ENCODE measurements around the gene HMCN1. TPM values are rescaled to one million over a fixed set of nuclear protein-coding genes. Genes with fewer than 3 reads are reported as not detected.
"Not testable (repeated sequence)": the region's sequence is repeated elsewhere in the genome, so short reads cannot be mapped to it uniquely, and the experiment has no call there.

The HMCN1 gene
- total RNA-seq, 1 donor from 2014 or later = 1.9 TPM

GRCh38 chr1:185857442-185857841 lies 123.3 kb downstream of the HMCN1 start:
- peak; percentile 68 for ATAC-seq

- no peak for ATAC-seq
Measured at GRCh38 chr1:185860311-185860710, 126.1 kb downstream of the HMCN1 start.

DNA sequence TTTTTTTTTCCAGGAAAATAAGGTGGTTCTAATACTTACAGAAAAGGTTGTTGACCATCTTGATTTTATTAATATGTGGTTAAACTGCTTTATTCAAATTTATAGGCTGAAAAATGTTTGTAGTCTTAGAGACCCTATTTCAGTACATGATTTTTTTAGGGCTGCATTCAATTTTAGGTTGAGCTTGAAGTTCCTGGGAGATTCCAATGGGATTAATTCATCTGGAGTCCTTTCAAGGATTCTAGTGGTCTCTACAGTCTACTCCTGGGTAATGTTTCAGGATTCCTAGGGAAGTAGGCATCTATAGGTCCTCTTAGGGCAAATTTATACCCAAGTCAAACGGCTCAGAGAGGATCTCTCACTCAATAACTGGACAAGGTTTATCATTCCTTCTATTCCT lies 126.7 kb downstream of the HMCN1 start:
- no peak for ATAC-seq

DNA sequence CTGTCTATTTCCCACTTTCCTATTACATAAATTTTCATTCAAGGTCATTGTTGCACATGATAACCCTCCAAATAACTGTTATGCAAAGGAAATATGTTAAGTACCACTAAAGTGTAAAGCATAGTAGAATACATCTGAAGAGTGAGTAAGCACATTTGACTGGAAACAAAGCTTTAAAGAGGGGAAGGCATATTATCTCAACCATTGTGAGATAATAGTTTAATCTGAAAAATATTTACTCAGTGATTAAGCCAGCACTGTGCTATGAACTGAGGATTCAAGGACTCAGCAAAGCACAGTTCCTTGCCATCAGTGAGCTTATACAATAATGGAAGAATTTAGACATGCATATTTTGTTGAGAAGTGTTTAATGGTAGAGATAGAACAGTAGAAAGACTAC lies 127.4 kb downstream of the HMCN1 start:
- peak; percentile 13 for ATAC-seq

GRCh38 chr1:185862235-185862634 lies 128.0 kb downstream of the HMCN1 start:
- ATAC-seq = no peak

GRCh38 chr1:185864331-185864730 lies 130.1 kb downstream of the HMCN1 start:
- ATAC-seq = no peak

DNA sequence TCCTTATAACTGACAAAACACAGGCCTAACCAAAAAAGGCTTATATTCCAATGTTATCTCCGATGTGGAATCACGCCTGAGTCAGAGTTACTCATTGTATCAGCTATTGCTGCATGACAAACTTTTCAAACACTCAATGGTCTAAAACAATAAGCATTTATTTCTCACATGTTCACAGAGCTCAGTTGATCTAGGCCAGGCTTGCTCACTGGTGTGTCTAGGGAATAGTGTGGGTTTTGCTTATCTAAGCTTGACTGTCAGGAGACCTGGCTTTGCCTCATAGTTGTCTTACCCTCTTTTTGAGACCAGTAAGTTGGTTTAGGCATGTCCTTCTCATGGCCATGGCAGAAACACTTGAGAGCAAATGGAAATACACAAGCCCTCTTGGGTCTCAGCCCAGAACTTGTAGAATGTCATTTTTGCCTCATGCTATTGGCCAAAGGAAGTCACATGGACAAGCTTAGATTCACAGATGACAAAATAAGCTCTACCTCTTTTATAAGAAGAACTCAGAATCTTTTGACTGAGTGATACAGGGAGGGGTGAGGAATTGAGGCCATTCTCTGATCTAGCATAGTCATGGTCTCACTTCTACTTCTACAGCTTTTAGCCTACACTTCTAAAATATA lies 130.8 kb downstream of the HMCN1 start:
- peak; percentile 54 for ATAC-seq

GRCh38 chr1:185869590-185869989 lies 135.4 kb downstream of the HMCN1 start:
- no peak for ATAC-seq

- ATAC-seq = no peak
Measured at GRCh38 chr1:185871627-185872150, 137.5 kb downstream of the HMCN1 start.

- ATAC-seq = no peak
Measured at GRCh38 chr1:185874246-185874645, 140.1 kb downstream of the HMCN1 start.

DNA sequence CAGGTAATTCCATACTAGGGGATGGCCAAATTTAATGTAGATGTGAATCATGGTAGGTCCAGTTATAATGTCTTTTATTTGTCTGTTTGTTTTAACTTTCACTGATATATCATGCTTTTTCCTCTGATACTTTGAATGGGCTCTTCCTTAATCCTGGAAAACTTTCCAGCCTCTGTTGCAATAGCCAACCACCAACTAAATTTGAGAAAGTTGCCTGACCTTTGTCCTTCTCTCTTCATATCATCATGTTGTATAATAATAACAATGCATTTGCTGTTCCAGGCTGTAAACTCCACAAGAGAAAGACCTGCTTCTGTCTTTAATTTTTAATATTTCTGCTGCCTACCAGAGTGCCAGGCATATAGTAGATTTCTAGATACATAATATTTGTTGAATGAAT lies 146.1 kb downstream of the HMCN1 start:
- ATAC-seq = no peak

DNA sequence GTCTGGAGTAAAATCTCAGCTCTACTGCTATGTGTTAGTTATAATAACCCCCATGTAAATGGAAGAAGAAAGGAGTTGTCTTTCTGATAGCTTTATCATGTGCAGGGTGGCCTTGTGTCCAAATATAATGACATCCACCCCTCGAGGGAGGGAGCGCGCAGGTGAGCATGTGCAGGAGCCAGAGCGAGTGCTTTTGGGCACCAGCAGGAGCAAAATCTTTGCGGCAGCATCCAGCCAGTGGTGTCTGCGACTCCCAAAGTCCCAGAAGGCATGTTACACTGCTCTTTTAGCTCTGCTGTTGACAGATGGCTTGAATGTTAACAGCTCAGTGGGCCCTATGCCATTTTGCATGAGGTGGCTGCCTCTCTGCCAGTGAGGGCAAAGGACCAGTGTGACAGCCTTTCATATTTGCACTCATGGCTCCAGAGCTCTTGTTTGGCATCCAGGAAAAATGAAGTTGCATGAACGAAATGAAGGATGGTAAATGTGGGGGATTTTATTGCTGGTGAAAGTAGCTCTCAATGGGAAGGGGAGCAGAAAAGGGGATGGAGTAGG lies 146.7 kb downstream of the HMCN1 start:
- no peak for ATAC-seq

DNA sequence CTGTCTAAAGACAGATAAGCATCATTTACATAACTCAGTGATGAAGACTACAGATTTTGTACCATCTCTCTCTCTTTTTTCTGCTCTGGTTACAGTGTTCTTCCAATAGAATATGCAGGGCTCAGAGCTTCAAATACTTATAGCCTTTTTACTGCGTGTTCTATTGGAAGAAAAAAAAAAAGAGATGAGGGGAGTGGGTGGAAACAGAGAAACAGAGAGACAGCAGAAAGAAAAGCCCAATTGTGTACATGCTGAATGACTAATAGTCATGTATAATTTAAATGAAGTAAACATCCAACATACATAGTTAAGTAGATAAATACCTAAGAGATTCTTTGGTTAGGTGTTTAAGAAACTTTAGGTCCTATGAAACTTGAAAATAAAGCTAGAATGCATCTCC lies 151.9 kb downstream of the HMCN1 start:
- ATAC-seq = no peak

GRCh38 chr1:185886671-185887070 lies 152.5 kb downstream of the HMCN1 start:
- no peak for ATAC-seq

- ATAC-seq = not testable (repeated sequence)
Measured at GRCh38 chr1:185892831-185893403, 158.7 kb downstream of the HMCN1 start.

GRCh38 chr1:185894791-185895190 lies 160.6 kb downstream of the HMCN1 start:
- no peak for ATAC-seq

DNA sequence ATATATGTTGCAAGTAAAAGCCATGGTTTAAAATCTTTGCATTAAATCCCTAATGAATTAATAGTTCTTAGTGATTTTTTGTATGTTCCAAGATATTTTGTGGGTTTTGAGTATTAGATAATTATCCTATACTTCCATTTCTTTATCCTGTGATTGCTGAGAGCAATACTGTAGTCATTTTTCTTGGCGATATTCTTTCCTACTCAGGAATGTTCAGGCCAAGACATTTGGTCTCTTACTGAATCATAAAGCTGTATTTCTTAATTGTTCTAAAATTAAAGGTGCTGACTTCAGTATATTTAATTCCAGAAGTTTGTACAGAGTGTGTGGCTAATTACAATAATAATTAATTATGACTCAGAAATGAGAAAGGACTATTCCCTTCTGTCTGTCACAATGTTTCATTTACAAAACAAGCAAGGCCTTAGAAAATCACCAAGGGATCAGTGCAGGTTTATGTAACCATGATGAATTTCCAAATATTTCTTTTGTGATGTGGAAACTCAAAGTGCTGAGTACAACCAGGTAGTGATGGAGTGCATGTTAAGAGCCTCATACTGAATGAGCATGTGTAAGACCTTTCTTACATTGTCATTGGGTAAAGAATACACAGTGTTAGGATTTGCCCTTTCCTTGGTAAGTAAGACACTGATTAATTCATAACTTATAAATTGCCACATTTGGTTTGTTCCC lies 161.2 kb downstream of the HMCN1 start:
- peak; percentile 69 for ATAC-seq

DNA sequence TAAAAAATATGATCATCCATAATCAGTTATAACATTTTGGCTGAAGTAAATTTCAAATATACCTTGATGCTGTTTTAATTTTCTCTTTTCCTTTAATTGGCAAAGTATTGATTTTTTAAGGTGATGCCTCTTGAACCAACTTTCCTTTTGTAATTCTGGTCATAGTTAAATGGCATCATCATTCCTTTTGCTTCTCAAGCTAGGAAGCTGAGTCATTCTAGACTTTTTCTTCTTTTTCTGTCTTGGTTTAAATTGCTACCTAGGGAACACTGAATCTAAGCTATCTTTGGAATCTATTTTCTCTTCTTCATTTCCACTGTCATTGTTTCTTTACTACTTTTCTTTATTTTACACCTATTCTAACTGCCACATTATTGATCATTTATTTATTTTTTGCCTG lies 162.7 kb downstream of the HMCN1 start:
- no peak for ATAC-seq

DNA sequence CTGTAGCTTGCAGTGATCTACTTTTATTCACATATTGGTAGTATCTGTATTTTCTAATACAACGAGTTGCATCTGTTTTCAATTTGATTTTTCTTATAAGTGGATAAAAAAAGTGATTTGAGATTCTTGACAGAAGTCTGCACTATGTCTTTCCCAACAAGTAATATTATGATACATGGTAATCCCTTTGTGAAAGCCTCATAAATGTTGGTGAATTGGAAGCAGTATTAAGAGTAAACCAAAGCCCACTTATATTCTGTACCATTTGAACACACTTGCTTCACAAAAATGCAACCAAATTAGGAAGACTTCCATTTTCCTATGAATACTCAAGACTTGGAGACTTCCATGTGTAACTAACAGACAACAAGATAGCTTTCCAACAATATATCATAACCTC lies 172.0 kb downstream of the HMCN1 start:
- ATAC-seq = no peak

GRCh38 chr1:185907246-185907645 lies 173.1 kb downstream of the HMCN1 start:
- no peak for ATAC-seq

DNA sequence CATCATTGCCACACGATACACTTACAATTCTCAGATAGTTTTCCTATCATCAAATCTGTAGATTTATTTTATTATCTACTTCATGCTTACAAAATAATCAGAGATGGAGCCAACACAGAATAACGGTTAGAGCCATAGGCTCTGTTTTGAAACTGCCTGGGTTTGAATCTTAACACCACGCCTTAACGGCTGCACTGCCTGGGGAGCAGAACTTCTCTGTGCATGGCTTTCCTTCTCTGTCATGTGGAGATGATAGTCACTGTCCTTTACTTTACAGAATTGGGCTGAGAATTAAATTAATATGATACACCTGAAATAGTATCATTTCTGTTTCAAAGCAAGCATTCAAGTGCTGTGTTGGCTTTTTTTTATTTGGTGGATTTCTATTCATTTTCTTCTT lies 177.8 kb downstream of the HMCN1 start:
- ATAC-seq = no peak

GRCh38 chr1:185912504-185912903 lies 178.3 kb downstream of the HMCN1 start:
- no peak for ATAC-seq

DNA sequence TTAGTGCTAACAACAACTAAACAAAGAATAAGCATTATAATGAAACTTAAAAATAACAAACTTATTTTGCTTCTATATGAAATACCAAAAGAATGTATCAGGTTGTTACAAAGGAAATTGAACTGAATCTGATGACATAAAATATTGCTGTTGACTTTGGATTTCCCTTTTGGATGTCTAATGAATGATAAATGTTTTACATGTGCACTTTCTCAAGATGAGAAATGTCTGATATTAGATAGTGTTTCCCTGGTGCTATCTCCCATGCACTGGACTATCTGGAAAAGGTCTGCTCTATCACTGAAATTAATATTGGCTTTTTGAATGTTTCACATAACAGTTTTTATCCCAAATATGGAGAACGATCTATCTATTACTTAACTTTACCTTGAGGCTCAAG lies 179.9 kb downstream of the HMCN1 start:
- ATAC-seq = no peak

- ATAC-seq = no peak
Measured at GRCh38 chr1:185916861-185917260, 182.7 kb downstream of the HMCN1 start.
